SK-N-SH (cell line): ENCODE results near the gene MEGF8. TPM values are rescaled to one million over a fixed set of nuclear protein-coding genes. Genes with fewer than 3 reads are reported as not detected.

Source experiments
- CTCF ChIA-PET: fragments of 300-600, 350-600 bp; formaldehyde crosslinking; extraction: SDS; loops from one replicate; lab custom pipeline; 2021; lab: Yijun Ruan, JAX
- POLR2A ChIA-PET: fragments of 350-600 bp; sonication (Branson Sonifier 250); formaldehyde crosslinking; extraction: SDS; loops from one replicate; lab custom pipeline; 2020; ENCODE audit warnings: antibody characterized with exemption, inconsistent platforms; lab: Yijun Ruan, JAX
- DNase-seq: peaks from one replicate; pipeline ENCODE4 v3.0.0; 2012
- H2AFZ ChIP-seq: fragments of 200-600 bp; sonication (generic); 2 replicates; pipeline ENCODE4 v1.8.1; 2016; ENCODE audit warnings: antibody characterized with exemption, mild to moderate bottlenecking, low read depth
- H3F3A ChIP-seq: fragments of 200-600 bp; sonication (generic); replicated peaks from 2 replicates; pipeline ENCODE3; 2016; ENCODE audit warnings: antibody characterized with exemption, mild to moderate bottlenecking; ENCODE audit not compliant: insufficient read depth
- H3K27ac ChIP-seq, 2 experiments: fragments of 200-500 bp in 1 of 2; fragments of 200-600 bp in 1 of 2; sonication (Bioruptor generic) in 1 of 2; sonication (generic), shearing (Covaris generic) in 1 of 2; 2 replicates each; pipeline versions ENCODE4 v1.5.1 to v1.6.1; 2014 to 2016; ENCODE audit warnings: low read depth in 2 of 2, inconsistent platforms in 1 of 2, low read length in 1 of 2, mild to moderate bottlenecking in 1 of 2, mixed read lengths in 1 of 2
- H3K27me3 ChIP-seq: fragments of 200-600 bp; sonication (generic), shearing (Covaris generic); 2 replicates; pipeline ENCODE4 v1.6.1; 2016; ENCODE audit warnings: mixed run types; ENCODE audit not compliant: insufficient read depth
- H3K36me3 ChIP-seq, 2 experiments: fragments of 200-500 bp in 1 of 2; fragments of 200-600 bp in 1 of 2; sonication (Bioruptor generic) in 1 of 2; sonication (generic) in 1 of 2; replicated peaks in 1 of 2; 2 replicates each; pipeline versions ENCODE3 to v1.5.1; 2014 to 2016; ENCODE audit warnings: low read length in 1 of 2, mild to moderate bottlenecking in 1 of 2; ENCODE audit not compliant: insufficient read depth in 2 of 2, control insufficient read depth in 1 of 2
- H3K4me1 ChIP-seq, 2 experiments: fragments of 200-500 bp in 1 of 2; fragments of 200-600 bp in 1 of 2; sonication (Bioruptor generic) in 1 of 2; sonication (generic), shearing (Covaris generic) in 1 of 2; 2 replicates each; pipeline versions ENCODE4 v1.5.1 to v1.6.1; 2014 to 2016; ENCODE audit warnings: low read depth in 1 of 2, low read length in 1 of 2, mixed run types in 1 of 2; ENCODE audit not compliant: insufficient read depth in 2 of 2, control insufficient read depth in 1 of 2
- H3K4me2 ChIP-seq: fragments of 200-600 bp; sonication (generic), shearing (Covaris generic); 2 replicates; pipeline ENCODE4 v1.6.1; 2017; ENCODE audit warnings: mixed run types
- H3K4me3 ChIP-seq, 2 experiments: fragments of 200-500 bp in 1 of 2; fragments of 200-600 bp in 1 of 2; sonication (Bioruptor generic) in 1 of 2; sonication (generic), shearing (Covaris generic) in 1 of 2; 2 replicates each; pipeline versions ENCODE4 v1.5.1 to v1.8.1; 2014 to 2016; ENCODE audit warnings: low read depth in 2 of 2, inconsistent platforms in 1 of 2, low read length in 1 of 2, mild to moderate bottlenecking in 1 of 2, mixed read lengths in 1 of 2, moderate library complexity in 1 of 2
- H3K79me2 ChIP-seq: fragments of 200-600 bp; sonication (generic); 2 replicates; pipeline ENCODE4 v1.8.1; 2017; ENCODE audit warnings: mild to moderate bottlenecking; ENCODE audit not compliant: insufficient read depth
- H3K9ac ChIP-seq: fragments of 200-600 bp; sonication (generic); 2 replicates; pipeline ENCODE4 v1.6.1; 2017; ENCODE audit warnings: mixed run types
- H3K9me2 ChIP-seq: fragments of 200-600 bp; sonication (generic); 2 replicates; pipeline ENCODE4 v1.6.1; 2017; ENCODE audit warnings: mixed run types
- H3K9me3 ChIP-seq: fragments of 200-600 bp; sonication (generic); 2 replicates; pipeline ENCODE4 v1.6.1; 2017; ENCODE audit warnings: mixed run types, mild to moderate bottlenecking, moderate library complexity
- H4K20me1 ChIP-seq: fragments of 200-600 bp; sonication (generic); 2 replicates; pipeline ENCODE4 v1.6.1; 2017; ENCODE audit warnings: mild to moderate bottlenecking, mixed run types; ENCODE audit not compliant: insufficient read depth
- CHD2 ChIP-seq: fragments of 150-350 bp; IDR thresholded peaks from 2 replicates; pipeline ENCODE4 v1.6.1; 2018; ENCODE audit warnings: low read length; ENCODE audit not compliant: partially characterized antibody
- ELF1 ChIP-seq: IDR thresholded peaks from 2 replicates; pipeline ENCODE4 v1.4.0; 2012
- FOXJ3 ChIP-seq: sonication (generic); formaldehyde crosslinking; IDR thresholded peaks from 2 replicates; pipeline ENCODE4 v1.5.1; 2020; ENCODE audit warnings: mild to moderate bottlenecking, missing genetic modification reagents
- GABPA ChIP-seq: IDR thresholded peaks from 2 replicates; pipeline ENCODE4 v1.4.0; 2012; ENCODE audit warnings: low read depth, mild to moderate bottlenecking
- GATA2 ChIP-seq: sonication (generic); formaldehyde crosslinking; IDR thresholded peaks from 2 replicates; pipeline ENCODE4 v1.5.0; 2020; ENCODE audit warnings: mild to moderate bottlenecking, missing genetic modification reagents
- JUND ChIP-seq: IDR thresholded peaks from 2 replicates; pipeline ENCODE4 v1.4.0; 2012
- MEF2A ChIP-seq: IDR thresholded peaks from 2 replicates; pipeline ENCODE4 v1.4.0; 2012; ENCODE audit warnings: low read depth, borderline replicate concordance
- NRF1 ChIP-seq: IDR thresholded peaks from 2 replicates; pipeline ENCODE4 v1.6.1; 2012; ENCODE audit warnings: low read depth, mild to moderate bottlenecking, low read length
- POLR2AphosphoS5 ChIP-seq: IDR thresholded peaks from 2 replicates; pipeline ENCODE4 v1.6.1; 2012; ENCODE audit warnings: low read depth, low read length
- RCOR1 ChIP-seq: fragments of 150-350 bp; IDR thresholded peaks from 2 replicates; pipeline ENCODE4 v1.6.1; 2017; ENCODE audit warnings: antibody characterized with exemption, low read length
- RXRA ChIP-seq: IDR thresholded peaks from 2 replicates; pipeline ENCODE4 v1.4.0; 2012; ENCODE audit warnings: low read depth, mild to moderate bottlenecking, borderline replicate concordance
- SIN3A ChIP-seq: IDR thresholded peaks from 2 replicates; pipeline ENCODE4 v1.6.1; 2012; ENCODE audit warnings: low read depth, mild to moderate bottlenecking, low read length, moderate library complexity, borderline replicate concordance
- TCF12 ChIP-seq: IDR thresholded peaks from 2 replicates; pipeline ENCODE4 v1.4.0; 2012
- TEAD4 ChIP-seq: IDR thresholded peaks from 2 replicates; pipeline ENCODE4 v1.4.0; 2012; ENCODE audit warnings: mild to moderate bottlenecking, borderline replicate concordance; ENCODE audit not compliant: insufficient read depth
- YY1 ChIP-seq: IDR thresholded peaks from 2 replicates; pipeline ENCODE4 v1.4.0; 2012; ENCODE audit warnings: low read depth, mild to moderate bottlenecking
- WGBS: methylation state at CpG from one replicate; pipeline ENCODE4 v1.1.6; 2017; ENCODE audit warnings: low lambda C conversion rate; 5-methylcytosine and 5-hydroxymethylcytosine counted together
- polyA plus RNA-seq, 3 experiments: library from polyadenylated mRNA; depleted of rRNA; stranded (reverse); fragments of >200 nt; gene quantifications; 2 replicates each; pipeline ENCODE4 v1.2.3, GENCODE V29; 2012
- TF ChIP-seq, protein P1 (sequence below): fragments of 150-350 bp; IDR thresholded peaks from 2 replicates; pipeline ENCODE4 v1.6.1; 2016; ENCODE audit warnings: mild to moderate bottlenecking, low read depth, low read length
- TF ChIP-seq, protein P2 (sequence below): fragments of 200-600 bp; sonication (generic); IDR thresholded peaks from 2 replicates; pipeline ENCODE4 v1.6.1; 2017; ENCODE audit warnings: antibody characterized with exemption, mild to moderate bottlenecking, moderate library complexity
- TF ChIP-seq, protein P3 (sequence below): IDR thresholded peaks from 2 replicates; pipeline ENCODE4 v1.4.0; 2012; ENCODE audit warnings: low read depth

MEGF8 gene
- polyA plus RNA-seq, 1 of the 3 experiments (the other 2 are of a cell fraction) = 19.1 TPM

DNA sequence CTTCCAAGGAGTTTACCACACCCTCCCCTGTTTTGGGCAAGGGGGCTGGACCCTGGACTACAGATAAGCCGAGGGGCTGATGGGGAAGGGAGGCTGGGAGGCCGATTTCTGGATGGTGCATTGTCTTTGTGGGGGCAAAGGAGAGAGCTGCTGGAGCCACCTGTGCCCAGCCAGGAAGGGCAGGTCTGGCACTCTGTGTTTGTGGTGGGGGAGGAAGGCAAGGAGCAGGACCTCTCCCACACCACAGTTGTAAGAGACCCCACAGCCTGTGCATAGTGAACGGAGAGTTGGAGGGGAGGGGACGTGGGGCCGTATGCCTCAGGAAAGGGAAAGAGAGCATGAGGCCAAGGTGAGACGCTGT is 39.5 kb upstream of the MEGF8 start:
- Histone ChIP-seq H3K9me2 (no peaks in the 10 kb centered on the region), H3F3A (peaks cover 22% of the 10 kb centered on the region), H2AFZ (no peak overlapping the region)
- DNase-seq = no peak
- 76% methylated on average over 6 of the region's 6 CpGs for WGBS
- CTCF ChIA-PET = interaction anchor here (0.6 to 2.7 kb wide), 6 partner anchors 9 to 177 kb away, joined by 3 to 11 read pairs (median 4); no protein-coding TSS in a partner anchor
- TF ChIP-seq ELF1 (no peak), TEAD4 (no peak), GABPA (no peak), JUND (no peak), NRF1 (no peak), FOXJ3 (CRISPR knock-in tag) (no peak), POLR2AphosphoS5 (no peak), RXRA (no peak), GATA2 (CRISPR knock-in tag) (no peak), SIN3A (no peak), TCF12 (no peak), YY1 (no peak), MEF2A (no peak), CHD2 (no peak), RCOR1 (no peak)
- TF ChIP-seq, protein P1, sequence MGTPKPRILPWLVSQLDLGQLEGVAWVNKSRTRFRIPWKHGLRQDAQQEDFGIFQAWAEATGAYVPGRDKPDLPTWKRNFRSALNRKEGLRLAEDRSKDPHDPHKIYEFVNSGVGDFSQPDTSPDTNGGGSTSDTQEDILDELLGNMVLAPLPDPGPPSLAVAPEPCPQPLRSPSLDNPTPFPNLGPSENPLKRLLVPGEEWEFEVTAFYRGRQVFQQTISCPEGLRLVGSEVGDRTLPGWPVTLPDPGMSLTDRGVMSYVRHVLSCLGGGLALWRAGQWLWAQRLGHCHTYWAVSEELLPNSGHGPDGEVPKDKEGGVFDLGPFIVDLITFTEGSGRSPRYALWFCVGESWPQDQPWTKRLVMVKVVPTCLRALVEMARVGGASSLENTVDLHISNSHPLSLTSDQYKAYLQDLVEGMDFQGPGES = no peak
- TF ChIP-seq, protein P2, sequence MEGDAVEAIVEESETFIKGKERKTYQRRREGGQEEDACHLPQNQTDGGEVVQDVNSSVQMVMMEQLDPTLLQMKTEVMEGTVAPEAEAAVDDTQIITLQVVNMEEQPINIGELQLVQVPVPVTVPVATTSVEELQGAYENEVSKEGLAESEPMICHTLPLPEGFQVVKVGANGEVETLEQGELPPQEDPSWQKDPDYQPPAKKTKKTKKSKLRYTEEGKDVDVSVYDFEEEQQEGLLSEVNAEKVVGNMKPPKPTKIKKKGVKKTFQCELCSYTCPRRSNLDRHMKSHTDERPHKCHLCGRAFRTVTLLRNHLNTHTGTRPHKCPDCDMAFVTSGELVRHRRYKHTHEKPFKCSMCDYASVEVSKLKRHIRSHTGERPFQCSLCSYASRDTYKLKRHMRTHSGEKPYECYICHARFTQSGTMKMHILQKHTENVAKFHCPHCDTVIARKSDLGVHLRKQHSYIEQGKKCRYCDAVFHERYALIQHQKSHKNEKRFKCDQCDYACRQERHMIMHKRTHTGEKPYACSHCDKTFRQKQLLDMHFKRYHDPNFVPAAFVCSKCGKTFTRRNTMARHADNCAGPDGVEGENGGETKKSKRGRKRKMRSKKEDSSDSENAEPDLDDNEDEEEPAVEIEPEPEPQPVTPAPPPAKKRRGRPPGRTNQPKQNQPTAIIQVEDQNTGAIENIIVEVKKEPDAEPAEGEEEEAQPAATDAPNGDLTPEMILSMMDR = no peak
- TF ChIP-seq, protein P3, sequence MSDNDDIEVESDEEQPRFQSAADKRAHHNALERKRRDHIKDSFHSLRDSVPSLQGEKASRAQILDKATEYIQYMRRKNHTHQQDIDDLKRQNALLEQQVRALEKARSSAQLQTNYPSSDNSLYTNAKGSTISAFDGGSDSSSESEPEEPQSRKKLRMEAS = no peak
- TF ChIP-seq, all 33 proteins: peak for 0
- peak overlapping the region; percentile 88 to 95; a peak in 2 of 4 replicates for H3K4me3 ChIP-seq
- POLR2A ChIA-PET = no interaction called here
- H3K27me3 ChIP-seq = no peaks in the 10 kb centered on the region
- peaks cover 47% of the 10 kb centered on the region for H3K79me2 ChIP-seq
- peaks cover 24% of the 10 kb centered on the region for H4K20me1 ChIP-seq
- H3K4me1 ChIP-seq = peaks cover 33 to 47% of the 10 kb centered on the region in 2 experiments
- H3K9ac ChIP-seq = 0 out of 2 replicates have a peak overlapping the region, but pooled peaks have one; percentile 77
- no peaks in the 10 kb centered on the region for H3K9me3 ChIP-seq
- peak overlapping the region in 1 of 2 experiments; percentile 95; a peak in 3 of 4 replicates for H3K27ac ChIP-seq
- H3K4me2 ChIP-seq = peak overlapping the region; percentile 99
- H3K36me3 ChIP-seq = peaks cover 19 to 43% of the 10 kb centered on the region in 2 experiments
